Measurements from ENCODE around the gene NFKBIE. TPM values are rescaled to one million over a fixed set of nuclear protein-coding genes. Genes with fewer than 3 reads are reported as not detected.

NFKBIE gene
- total and polyA plus RNA-seq, 2 of the 13 experiments (the other 11 are each of a cell fraction or from before 2014, with no cell fraction given) = 6.7 to 14.5 TPM

GRCh38 chr6:44237813-44238433 lies 27.4 kb downstream of the NFKBIE start (continued):
- TF ChIP-seq, protein P1, sequence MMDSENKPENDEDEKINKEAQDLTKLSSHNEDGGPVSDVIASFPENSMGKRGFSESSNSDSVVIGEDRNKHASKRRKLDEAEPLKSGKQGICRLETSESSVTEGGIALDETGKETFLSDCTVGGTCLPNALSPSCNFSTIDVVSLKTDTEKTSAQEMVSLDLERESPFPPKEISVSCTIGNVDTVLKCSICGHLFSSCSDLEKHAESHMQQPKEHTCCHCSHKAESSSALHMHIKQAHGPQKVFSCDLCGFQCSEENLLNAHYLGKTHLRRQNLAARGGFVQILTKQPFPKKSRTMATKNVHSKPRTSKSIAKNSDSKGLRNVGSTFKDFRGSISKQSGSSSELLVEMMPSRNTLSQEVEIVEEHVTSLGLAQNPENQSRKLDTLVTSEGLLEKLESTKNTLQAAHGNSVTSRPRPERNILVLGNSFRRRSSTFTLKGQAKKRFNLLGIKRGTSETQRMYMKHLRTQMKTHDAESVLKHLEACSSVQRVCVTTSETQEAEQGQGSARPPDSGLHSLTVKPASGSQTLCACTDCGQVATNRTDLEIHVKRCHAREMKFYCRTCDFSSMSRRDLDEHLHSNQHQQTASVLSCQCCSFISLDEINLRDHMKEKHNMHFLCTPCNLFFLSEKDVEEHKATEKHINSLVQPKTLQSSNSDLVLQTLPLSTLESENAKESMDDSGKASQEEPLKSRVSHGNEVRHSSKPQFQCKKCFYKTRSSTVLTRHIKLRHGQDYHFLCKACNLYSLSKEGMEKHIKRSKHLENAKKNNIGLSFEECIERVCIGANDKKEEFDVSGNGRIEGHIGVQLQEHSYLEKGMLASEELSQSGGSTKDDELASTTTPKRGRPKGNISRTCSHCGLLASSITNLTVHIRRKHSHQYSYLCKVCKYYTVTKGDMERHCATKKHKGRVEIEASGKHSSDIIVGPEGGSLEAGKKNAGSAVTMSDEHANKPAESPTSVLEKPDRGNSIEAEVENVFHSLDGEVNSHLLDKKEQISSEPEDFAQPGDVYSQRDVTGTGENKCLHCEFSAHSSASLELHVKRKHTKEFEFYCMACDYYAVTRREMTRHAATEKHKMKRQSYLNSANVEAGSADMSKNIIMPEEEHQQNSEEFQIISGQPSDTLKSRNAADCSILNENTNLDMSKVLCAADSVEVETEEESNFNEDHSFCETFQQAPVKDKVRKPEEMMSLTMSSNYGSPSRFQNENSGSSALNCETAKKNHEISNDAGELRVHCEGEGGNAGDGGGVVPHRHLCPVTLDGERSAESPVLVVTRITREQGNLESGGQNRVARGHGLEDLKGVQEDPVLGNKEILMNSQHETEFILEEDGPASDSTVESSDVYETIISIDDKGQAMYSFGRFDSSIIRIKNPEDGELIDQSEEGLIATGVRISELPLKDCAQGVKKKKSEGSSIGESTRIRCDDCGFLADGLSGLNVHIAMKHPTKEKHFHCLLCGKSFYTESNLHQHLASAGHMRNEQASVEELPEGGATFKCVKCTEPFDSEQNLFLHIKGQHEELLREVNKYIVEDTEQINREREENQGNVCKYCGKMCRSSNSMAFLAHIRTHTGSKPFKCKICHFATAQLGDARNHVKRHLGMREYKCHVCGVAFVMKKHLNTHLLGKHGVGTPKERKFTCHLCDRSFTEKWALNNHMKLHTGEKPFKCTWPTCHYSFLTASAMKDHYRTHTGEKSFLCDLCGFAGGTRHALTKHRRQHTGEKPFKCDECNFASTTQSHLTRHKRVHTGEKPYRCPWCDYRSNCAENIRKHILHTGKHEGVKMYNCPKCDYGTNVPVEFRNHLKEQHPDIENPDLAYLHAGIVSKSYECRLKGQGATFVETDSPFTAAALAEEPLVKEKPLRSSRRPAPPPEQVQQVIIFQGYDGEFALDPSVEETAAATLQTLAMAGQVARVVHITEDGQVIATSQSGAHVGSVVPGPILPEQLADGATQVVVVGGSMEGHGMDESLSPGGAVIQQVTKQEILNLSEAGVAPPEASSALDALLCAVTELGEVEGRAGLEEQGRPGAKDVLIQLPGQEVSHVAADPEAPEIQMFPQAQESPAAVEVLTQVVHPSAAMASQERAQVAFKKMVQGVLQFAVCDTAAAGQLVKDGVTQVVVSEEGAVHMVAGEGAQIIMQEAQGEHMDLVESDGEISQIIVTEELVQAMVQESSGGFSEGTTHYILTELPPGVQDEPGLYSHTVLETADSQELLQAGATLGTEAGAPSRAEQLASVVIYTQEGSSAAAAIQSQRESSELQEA (CRISPR knock-in tag; IDR thresholded peaks at IDR 0.05; ENCODE audit: not compliant biosample characterization) = no peak
- TF ChIP-seq, protein P2, sequence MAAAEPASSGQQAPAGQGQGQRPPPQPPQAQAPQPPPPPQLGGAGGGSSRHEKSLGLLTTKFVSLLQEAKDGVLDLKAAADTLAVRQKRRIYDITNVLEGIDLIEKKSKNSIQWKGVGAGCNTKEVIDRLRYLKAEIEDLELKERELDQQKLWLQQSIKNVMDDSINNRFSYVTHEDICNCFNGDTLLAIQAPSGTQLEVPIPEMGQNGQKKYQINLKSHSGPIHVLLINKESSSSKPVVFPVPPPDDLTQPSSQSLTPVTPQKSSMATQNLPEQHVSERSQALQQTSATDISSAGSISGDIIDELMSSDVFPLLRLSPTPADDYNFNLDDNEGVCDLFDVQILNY (CRISPR knock-in tag; conservative IDR thresholded peaks at IDR 0.05) = no peak; the same call in 1 of the 2 replicates
- TF ChIP-seq ZNF674 (CRISPR knock-in tag; IDR thresholded peaks at IDR 0.05; ENCODE audit: low read depth) (no peak), NFATC3 (CRISPR knock-in tag; IDR thresholded peaks at IDR 0.05) (no peak), DR1 (CRISPR knock-in tag; IDR thresholded peaks at IDR 0.05) (no peak), LCORL (IDR thresholded peaks at IDR 0.05) (no peak), LCORL (CRISPR knock-in tag; IDR thresholded peaks at IDR 0.05) (peak; percentile 91), RARG (CRISPR knock-in tag; IDR thresholded peaks at IDR 0.05; ENCODE audit: low read depth) (no peak), KDM2A (CRISPR knock-in tag; IDR thresholded peaks at IDR 0.05; ENCODE audit: borderline replicate concordance, low read depth) (peak; percentile 96), PITX1 (CRISPR knock-in tag; IDR thresholded peaks at IDR 0.05) (no peak), PLSCR1 (CRISPR knock-in tag; IDR thresholded peaks at IDR 0.05; ENCODE audit: borderline replicate concordance) (no peak), MYC (CRISPR knock-in tag; IDR thresholded peaks at IDR 0.05; ENCODE audit: borderline replicate concordance) (peak; percentile 85), ZFP1 (CRISPR knock-in tag; IDR thresholded peaks at IDR 0.05) (no peak), MLLT10 (CRISPR knock-in tag; IDR thresholded peaks at IDR 0.05) (no peak), NR2C2 (CRISPR knock-in tag; IDR thresholded peaks at IDR 0.05; ENCODE audit: borderline replicate concordance) (peak; percentile 19; the same call in 1 of the 2 replicates), RNF2 (conservative IDR thresholded peaks at IDR 0.05; ENCODE audit: low read depth) (peak; percentile 33; the same call in 1 of the 2 replicates), FOXA3 (CRISPR knock-in tag; IDR thresholded peaks at IDR 0.05) (peak; percentile 4), ZMYM3 (CRISPR knock-in tag; IDR thresholded peaks at IDR 0.05) (no peak), ZNF274 (CRISPR knock-in tag; IDR thresholded peaks at IDR 0.05) (peak; percentile 78; the same call in 1 of the 2 replicates), SNAPC2 (CRISPR knock-in tag; IDR thresholded peaks at IDR 0.05) (0 out of 2 replicates have a peak, but pooled peaks have one; percentile 23)
- TF ChIP-seq, protein P3, sequence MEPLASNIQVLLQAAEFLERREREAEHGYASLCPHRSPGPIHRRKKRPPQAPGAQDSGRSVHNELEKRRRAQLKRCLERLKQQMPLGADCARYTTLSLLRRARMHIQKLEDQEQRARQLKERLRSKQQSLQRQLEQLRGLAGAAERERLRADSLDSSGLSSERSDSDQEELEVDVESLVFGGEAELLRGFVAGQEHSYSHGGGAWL (CRISPR knock-in tag; IDR thresholded peaks at IDR 0.05) = peak; percentile 77; the same call in 1 of the 2 replicates

Measured in HepG2 (cell line).